OCI-LY3 (cell line): Measurements from ENCODE around the gene NRG4.

ENCODE experiments used
- CTCF ChIP-seq: fragments of 200-600, 300-600 bp; sonication (generic); IDR thresholded peaks from 2 replicates; pipeline ENCODE4 v1.5.1; 2014; ENCODE audit warnings: antibody characterized with exemption, low read length, low read depth
- EZH2phosphoT487 ChIP-seq: fragments of 200-600 bp; shearing (Covaris generic); IDR thresholded peaks from 2 replicates; pipeline ENCODE4 v1.6.1; 2018; ENCODE audit warnings: antibody characterized with exemption, mixed run types, low read depth

- TF ChIP-seq CTCF (no peak), EZH2phosphoT487 (no peak)
These were observed 88.5 kb downstream of the NRG4 start for GRCh38 chr15:75923756-75924155.
